Adrenal gland (tissue), 12 donors: ENCODE measurements around the gene IRF4. TPM values are rescaled to one million over a fixed set of nuclear protein-coding genes. Genes with fewer than 3 reads are reported as not detected.

Experiments used
- DNase-seq, 7 donors: peaks; one replicate each; pipeline ENCODE4 v3.0.0-alpha.2; 2019 to 2020
- H3K27ac ChIP-seq, 5 donors: fragments of 200-600 bp; sonication (generic) in 4 of 5; 1 replicate in 3 of 5; 2 replicates in 2 of 5; pipeline versions ENCODE4 v1.5.1 to v1.8.0; 2016 to 2020; ENCODE audit warnings: mild to moderate bottlenecking in 1 of 5
- H3K27me3 ChIP-seq: fragments of 200-600 bp; 2 replicates; pipeline ENCODE4 v1.8.0; 2021
- H3K36me3 ChIP-seq, 2 donors: fragments of 200-600 bp; replicated peaks in 1 of 2; 1 replicate in 1 of 2; 2 replicates in 1 of 2; pipeline versions ENCODE4 v1.5.1 to v1.8.0; 2018 to 2022
- H3K4me1 ChIP-seq, 2 donors: fragments of 200-600 bp; replicated peaks in 1 of 2; 1 replicate in 1 of 2; 2 replicates in 1 of 2; pipeline versions ENCODE4 v1.5.1 to v1.8.0; 2018 to 2021
- H3K4me3 ChIP-seq, 4 donors: fragments of 200-600 bp; sonication (generic) in 3 of 4; one replicate each; pipeline ENCODE4 v1.5.1; 2016 to 2018
- H3K9me3 ChIP-seq, 3 donors: fragments of 200-600 bp; sonication (generic) in 1 of 3; replicated peaks in 1 of 3; 1 replicate in 2 of 3; 2 replicates in 1 of 3; pipeline versions ENCODE4 v1.5.1 to v1.8.0; 2016 to 2021
- CTCF ChIP-seq, 6 experiments: fragments of 450-650 bp in 4 of 6; fragments of 200-600 bp in 2 of 6; sonication (generic) in 1 of 6; IDR thresholded peaks; 1 replicate in 5 of 6; 2 replicates in 1 of 6; pipeline versions ENCODE4 v1.5.1 to v1.8.0; 2016 to 2021; ENCODE audit warnings: antibody characterized with exemption in 6 of 6, mild to moderate bottlenecking in 2 of 6, moderate library complexity in 1 of 6
- POLR2A ChIP-seq, 2 donors: fragments of 450-650 bp; IDR thresholded peaks; one replicate each; pipeline ENCODE4 v1.6.1; 2017; ENCODE audit warnings: antibody characterized with exemption in 2 of 2, mild to moderate bottlenecking in 2 of 2, moderate library complexity in 1 of 2
- WGBS, 4 donors: extraction: QIAGEN DNeasy Blood & Tissue Kit in 2 of 4; methylation state at CpG; one replicate each; pipeline versions ENCODE4 v1.1.5 to v1.1.7; 2013 to 2017; 5-methylcytosine and 5-hydroxymethylcytosine counted together
- intact Hi-C, 2 donors: fragments of 100-400 bp; cut with DNase I; formaldehyde crosslinking; loops; one replicate each; pipeline versions ENCODE4 v1.14.1 to v1.15.0; 2022 to 2023
- polyA plus RNA-seq, 3 donors: library from polyadenylated mRNA; stranded (reverse); fragments of 200-250 nt in 2 of 3; fragments of 350-450 nt in 1 of 3; fragmentation: Illumina TruSeq in 1 of 3; extraction: RNeasy Lipid Tissue Mini Kit (QIAGEN cat#74804) in 1 of 3; gene quantifications; one replicate each; pipeline ENCODE4 v1.2.3, GENCODE V29; 2013 to 2014
- total RNA-seq, 9 donors: library from RNA; depleted of rRNA in 4 of 9; stranded (reverse); fragments of >200 nt in 4 of 9; fragments of 120-200 nt in 1 of 9; fragmentation: NEBNext Ultra II Directional in 1 of 9; extraction: Animal tissue kit (Norgen Biotek cat#: 25700) in 1 of 9; gene quantifications; one replicate each; pipeline versions ENCODE4 v1.1.0 to v1.2.4, GENCODE V29; 2013 to 2023
- donor health status: healthy with polysubstance abuse.
- donor health status: Bipolar disorder and iron deficiency.
- donor health status: DM: yes; HTN: yes; CAD: no.
- donor health status: DM: no; HTN: no; CAD: no.
- donor health status: DM: no; HTN: no; CAD: no.
- donor health status: DM: yes; HTN: yes; CAD: no.

The IRF4 gene
- total and polyA plus RNA-seq, 12 donors = 0.06 to 1.5 (median 0.48) TPM; not detected in 1

GRCh38 chr6:358432-358831 lies 33.1 kb upstream of the IRF4 start:
- no peak overlapping the region for H3K27ac ChIP-seq
- H3K27me3 ChIP-seq = no peaks in the 10 kb centered on the region
- H3K9me3 ChIP-seq = no peaks in the 10 kb centered on the region
- no peak overlapping the region for H3K4me3 ChIP-seq
- TF ChIP-seq POLR2A (IDR thresholded peaks at IDR 0.05) (no peak), CTCF (IDR thresholded peaks at IDR 0.05) (no peak)
- 78 to 90% (median 83%) methylated on average over 4 of the region's 4 CpGs for WGBS, 4 donors
- no peaks in the 10 kb centered on the region for H3K4me1 ChIP-seq
- intact Hi-C loops = no loop called here
- no peak for DNase-seq
- H3K36me3 ChIP-seq = no peaks in the 10 kb centered on the region

GRCh38 chr6:358847-359246 lies 32.7 kb upstream of the IRF4 start:
- Histone ChIP-seq H3K27me3 (no peaks in the 10 kb centered on the region), H3K4me1 (no peaks in the 10 kb centered on the region), H3K9me3 (no peaks in the 10 kb centered on the region), H3K36me3 (no peaks in the 10 kb centered on the region), H3K27ac (no peak overlapping the region), H3K4me3 (no peak overlapping the region)
- no peak for DNase-seq
- 72 to 82% (median 76%) methylated on average over 8 of the region's 8 CpGs for WGBS, 4 donors
- TF ChIP-seq CTCF (IDR thresholded peaks at IDR 0.05) = no peak
- no peak for TF ChIP-seq POLR2A (IDR thresholded peaks at IDR 0.05)
- intact Hi-C loops = no loop called here

- Histone ChIP-seq H3K9me3 (no peaks in the 10 kb centered on the region), H3K27ac (no peak overlapping the region), H3K27me3 (no peaks in the 10 kb centered on the region), H3K4me1 (no peaks in the 10 kb centered on the region), H3K4me3 (no peak overlapping the region), H3K36me3 (no peaks in the 10 kb centered on the region)
- intact Hi-C loops = no loop called here
- no peak for DNase-seq
- 73 to 83% (median 78%) methylated on average over 20 of the region's 20 CpGs for WGBS, 4 donors
- TF ChIP-seq CTCF (IDR thresholded peaks at IDR 0.05) (no peak), POLR2A (IDR thresholded peaks at IDR 0.05) (no peak)
These were observed 32.1 kb upstream of the IRF4 start for GRCh38 chr6:359261-360035.

GRCh38 chr6:360349-360748 lies 31.2 kb upstream of the IRF4 start:
- H3K27me3 ChIP-seq = no peaks in the 10 kb centered on the region
- no peak for DNase-seq
- H3K36me3 ChIP-seq = no peaks in the 10 kb centered on the region
- intact Hi-C loops = no loop called here
- H3K9me3 ChIP-seq = no peaks in the 10 kb centered on the region
- TF ChIP-seq POLR2A (IDR thresholded peaks at IDR 0.05) (no peak), CTCF (IDR thresholded peaks at IDR 0.05) (no peak)
- H3K4me3 ChIP-seq = no peak overlapping the region
- WGBS, 4 donors = 80 to 85% (median 82%) methylated on average over 5 of the region's 5 CpGs
- H3K27ac ChIP-seq = no peak overlapping the region
- no peaks in the 10 kb centered on the region for H3K4me1 ChIP-seq
